WI38 (cell line): Measurements from ENCODE around the gene GPR84.

Source experiments
- H3K4me3 ChIP-seq: 2 replicates; pipeline ENCODE4 v1.5.1; 2011; ENCODE audit warnings: low read depth, mild to moderate bottlenecking, control low read depth, low read length
- TF ChIP-seq, protein P1 (sequence below): IDR thresholded peaks from 2 replicates; pipeline ENCODE4 v1.5.1; 2012; ENCODE audit warnings: low read depth, mild to moderate bottlenecking, control low read depth, low read length

GPR84 gene

DNA sequence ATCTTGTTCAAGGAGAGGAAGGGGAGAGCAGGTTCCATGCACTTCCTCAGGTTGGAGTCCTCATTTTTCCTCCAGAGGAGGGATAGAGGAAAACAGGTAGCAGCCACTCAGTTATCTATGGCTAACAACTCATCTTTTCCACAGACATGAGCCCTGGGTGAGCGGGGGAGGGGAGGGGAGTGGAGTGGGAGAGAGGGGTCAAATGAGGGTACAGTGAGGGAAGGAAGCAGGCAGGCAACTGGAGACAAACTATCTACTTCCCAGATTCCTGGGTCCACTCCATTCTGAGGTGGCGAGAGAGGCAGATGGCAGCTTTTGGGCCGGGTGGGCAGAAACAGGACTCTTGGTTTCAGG, 22.8 kb upstream of the GPR84 start:
- no peak overlapping the region for H3K4me3 ChIP-seq
- TF ChIP-seq, protein P1, sequence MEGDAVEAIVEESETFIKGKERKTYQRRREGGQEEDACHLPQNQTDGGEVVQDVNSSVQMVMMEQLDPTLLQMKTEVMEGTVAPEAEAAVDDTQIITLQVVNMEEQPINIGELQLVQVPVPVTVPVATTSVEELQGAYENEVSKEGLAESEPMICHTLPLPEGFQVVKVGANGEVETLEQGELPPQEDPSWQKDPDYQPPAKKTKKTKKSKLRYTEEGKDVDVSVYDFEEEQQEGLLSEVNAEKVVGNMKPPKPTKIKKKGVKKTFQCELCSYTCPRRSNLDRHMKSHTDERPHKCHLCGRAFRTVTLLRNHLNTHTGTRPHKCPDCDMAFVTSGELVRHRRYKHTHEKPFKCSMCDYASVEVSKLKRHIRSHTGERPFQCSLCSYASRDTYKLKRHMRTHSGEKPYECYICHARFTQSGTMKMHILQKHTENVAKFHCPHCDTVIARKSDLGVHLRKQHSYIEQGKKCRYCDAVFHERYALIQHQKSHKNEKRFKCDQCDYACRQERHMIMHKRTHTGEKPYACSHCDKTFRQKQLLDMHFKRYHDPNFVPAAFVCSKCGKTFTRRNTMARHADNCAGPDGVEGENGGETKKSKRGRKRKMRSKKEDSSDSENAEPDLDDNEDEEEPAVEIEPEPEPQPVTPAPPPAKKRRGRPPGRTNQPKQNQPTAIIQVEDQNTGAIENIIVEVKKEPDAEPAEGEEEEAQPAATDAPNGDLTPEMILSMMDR = no peak

DNA sequence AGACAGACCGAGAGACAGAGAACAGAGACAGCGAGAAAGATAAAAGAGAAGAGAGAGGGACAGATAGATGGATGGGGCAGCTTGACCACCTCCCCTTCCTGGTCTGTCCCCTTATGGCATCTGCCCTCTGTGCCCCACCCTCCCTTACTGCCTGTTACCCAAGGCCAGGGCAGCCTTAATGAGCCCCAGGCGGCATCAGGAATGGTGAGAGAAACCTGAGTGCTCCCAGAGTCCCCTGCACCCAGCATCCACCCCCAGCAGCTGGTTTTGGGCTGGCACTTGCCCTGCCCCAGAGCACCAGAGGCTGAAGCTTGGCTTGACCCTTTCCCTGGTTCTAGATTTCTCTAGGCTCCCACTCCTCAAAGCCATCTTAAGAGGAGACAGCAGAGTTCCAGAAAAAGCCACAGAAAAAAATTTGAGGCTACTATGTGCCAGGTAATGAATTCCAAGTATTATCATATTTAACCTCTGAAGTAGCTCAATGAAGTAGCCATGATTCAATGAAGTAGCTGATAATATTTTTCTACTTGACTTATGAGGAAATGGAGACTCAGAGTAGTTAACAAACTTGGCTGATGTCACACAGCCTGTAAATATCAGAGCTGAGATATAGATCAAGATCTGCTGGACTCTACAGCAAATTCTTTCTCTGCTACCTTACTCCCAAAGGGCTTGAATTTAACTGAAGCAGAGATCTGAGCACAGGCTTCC, 22.3 kb upstream of the GPR84 start:
- H3K4me3 ChIP-seq = no peak overlapping the region
- TF ChIP-seq, protein P1 = no peak

DNA sequence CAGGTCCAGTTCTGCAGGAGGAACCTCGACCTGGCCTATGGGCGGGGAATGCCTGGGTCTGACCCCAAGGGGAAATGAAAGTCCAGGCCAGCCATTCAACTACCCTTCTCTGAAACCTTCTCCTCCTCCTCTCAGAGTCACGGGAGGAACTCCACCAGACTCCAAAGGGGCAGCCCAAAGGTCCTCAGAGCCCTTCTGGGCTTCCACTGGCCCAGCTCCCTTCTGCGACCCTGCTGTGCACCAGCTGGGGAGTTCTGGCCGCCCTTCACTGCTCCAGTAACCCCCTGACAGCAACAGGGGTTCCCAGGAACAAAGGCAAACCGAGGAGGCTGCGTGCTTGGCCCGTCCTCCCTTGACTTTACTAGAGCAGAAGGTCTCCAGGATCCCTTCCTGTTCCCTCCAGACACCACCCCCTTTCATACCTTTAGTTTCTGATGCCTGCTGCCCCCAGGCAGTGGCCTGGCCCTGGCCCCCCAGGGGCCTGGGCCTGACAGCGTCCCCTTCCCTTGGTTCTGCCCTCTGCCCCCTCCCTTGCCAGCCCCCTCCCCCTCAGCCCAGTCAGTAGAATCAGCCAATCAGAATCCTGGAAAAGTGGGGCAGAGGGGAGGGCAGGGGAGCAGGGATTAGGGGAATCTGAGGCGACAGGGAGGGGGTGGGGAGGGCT, 21.1 kb upstream of the GPR84 start:
- H3K4me3 ChIP-seq = no peak overlapping the region
- TF ChIP-seq, protein P1 = no peak

DNA sequence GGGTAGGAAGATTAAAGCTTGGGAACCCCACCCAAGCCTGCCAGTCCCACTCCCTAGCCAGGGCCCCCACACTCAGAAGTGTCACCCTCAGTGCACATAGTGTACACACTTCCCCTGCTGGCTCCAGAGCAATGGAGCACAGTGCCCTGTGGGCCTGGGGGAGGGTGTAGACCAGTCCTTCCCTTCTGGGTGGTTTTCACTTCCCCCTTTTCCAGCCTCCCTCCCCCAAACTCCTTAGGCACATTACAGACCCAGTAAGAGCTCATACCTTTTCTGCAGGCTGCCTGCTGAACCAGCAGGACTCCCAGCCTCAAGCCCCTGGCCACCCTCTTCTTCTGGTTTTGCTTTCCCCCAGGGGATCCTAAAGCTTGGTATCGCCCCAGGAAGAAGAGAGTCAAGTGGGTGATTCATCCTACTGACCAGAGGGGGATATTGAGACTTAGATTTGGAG, 20.3 kb upstream of the GPR84 start, which contains the start of gene ZNF385A:
ZNF385A (minus strand) TSS at position 143 of the 451 bp plus-strand sequence. CDS start 219 bp downstream, outside the sequence.
- no peak within 1 kb of the TSS for H3K4me3 ChIP-seq
- TF ChIP-seq, protein P1 = no peak

DNA sequence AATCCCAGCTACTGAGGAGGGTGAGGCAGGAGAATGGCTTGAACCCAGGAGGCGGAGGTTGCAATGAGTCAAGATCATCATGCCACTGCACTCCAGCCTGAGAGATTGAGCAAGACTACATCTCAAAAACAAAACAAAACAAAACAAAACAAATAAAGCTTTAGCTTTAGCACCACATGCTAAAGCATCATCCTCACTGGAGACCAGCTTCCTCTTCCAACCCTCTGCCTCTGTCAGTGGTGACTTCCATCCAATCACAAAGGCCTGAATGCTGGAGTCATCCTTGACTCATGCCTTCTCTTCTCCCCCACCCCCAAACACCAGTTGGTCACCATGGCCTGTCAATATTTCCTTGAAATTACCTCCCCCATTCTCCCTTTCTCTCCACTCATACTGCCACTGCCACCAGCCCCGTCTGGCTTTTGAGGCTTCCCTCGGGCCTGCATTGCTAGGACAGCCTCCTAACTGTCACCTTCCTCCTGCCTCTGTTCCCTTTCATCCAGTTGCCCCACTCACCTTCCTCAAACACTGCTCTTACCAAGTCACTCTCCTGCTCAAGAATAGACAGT, 18.8 kb upstream of the GPR84 start:
- TF ChIP-seq, protein P1 = no peak
- no peak overlapping the region for H3K4me3 ChIP-seq

DNA sequence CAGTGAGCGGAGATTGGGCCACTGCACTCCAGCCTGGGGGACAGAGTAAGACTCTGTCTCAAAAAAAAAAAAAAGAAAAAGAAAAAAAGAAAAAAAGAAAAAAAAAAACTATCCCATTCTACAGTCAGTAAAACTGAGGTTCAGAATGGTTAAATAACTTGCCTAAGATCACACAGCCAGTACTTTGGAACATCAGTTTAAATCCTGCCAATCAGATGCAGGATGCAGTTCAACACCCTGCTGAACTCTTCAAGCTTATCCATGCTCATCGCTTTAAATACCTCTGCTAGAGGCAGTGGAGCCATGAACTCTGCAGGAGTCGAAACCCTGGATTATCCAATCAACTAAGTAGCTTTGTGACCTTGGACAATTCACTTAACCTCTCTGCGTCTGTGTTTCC, 16.9 kb upstream of the GPR84 start:
- TF ChIP-seq, protein P1 = no peak

More for the DNA sequence above, 16.9 kb upstream of the GPR84 start:
- H3K4me3 ChIP-seq = no peak overlapping the region
